Keratinocyte (primary cell): ENCODE results near the gene NOL3.

Experiments used
- EZH2 ChIP-seq: IDR thresholded peaks from one replicate; pipeline ENCODE4 v1.6.1; 2012; ENCODE audit warnings: inconsistent platforms, mild to moderate bottlenecking, low read length, moderate library complexity
- TF ChIP-seq, protein P1 (sequence below), 3 experiments: IDR thresholded peaks in 1 of 3; conservative IDR thresholded peaks in 1 of 3; optimal IDR thresholded peaks in 1 of 3; 2 replicates in 2 of 3; 3 replicates in 1 of 3; pipeline versions ENCODE3 to v1.5.1; 2011; ENCODE audit warnings: low read length in 3 of 3, mild to moderate bottlenecking in 3 of 3, moderate library complexity in 2 of 3, control low read depth in 1 of 3, inconsistent platforms in 1 of 3; ENCODE audit not compliant: insufficient read depth in 2 of 3; ENCODE audit errors: extremely low read depth in 1 of 3

DNA sequence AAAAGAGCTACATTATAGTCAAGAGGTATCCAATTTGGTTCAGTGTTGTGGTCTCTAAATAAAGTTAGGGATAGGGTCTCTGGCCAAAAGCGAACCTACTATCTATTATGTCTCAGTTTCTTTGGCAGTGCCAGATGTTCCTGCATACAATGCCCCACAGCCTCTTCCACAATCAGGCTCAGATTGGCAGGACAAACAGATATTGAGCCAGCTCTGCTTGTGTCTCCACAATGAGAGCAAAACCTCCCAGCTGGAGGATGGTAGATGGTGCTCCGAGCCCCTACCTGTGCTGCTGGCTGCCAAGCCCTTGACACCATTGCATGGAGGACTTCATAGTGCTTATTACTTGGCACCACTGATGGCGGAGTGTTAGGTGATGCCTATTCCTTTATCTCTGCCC is 40.9 kb upstream of the NOL3 start:
- TF ChIP-seq, protein P1, sequence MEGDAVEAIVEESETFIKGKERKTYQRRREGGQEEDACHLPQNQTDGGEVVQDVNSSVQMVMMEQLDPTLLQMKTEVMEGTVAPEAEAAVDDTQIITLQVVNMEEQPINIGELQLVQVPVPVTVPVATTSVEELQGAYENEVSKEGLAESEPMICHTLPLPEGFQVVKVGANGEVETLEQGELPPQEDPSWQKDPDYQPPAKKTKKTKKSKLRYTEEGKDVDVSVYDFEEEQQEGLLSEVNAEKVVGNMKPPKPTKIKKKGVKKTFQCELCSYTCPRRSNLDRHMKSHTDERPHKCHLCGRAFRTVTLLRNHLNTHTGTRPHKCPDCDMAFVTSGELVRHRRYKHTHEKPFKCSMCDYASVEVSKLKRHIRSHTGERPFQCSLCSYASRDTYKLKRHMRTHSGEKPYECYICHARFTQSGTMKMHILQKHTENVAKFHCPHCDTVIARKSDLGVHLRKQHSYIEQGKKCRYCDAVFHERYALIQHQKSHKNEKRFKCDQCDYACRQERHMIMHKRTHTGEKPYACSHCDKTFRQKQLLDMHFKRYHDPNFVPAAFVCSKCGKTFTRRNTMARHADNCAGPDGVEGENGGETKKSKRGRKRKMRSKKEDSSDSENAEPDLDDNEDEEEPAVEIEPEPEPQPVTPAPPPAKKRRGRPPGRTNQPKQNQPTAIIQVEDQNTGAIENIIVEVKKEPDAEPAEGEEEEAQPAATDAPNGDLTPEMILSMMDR (optimal IDR thresholded peaks at IDR 0.05 in 1 of 3, IDR thresholded peaks at IDR 0.05 in 1 of 3, conservative IDR thresholded peaks at IDR 0.05 in 1 of 3; ENCODE audit: extremely low read depth in 1 of 3, insufficient read depth in 2 of 3, low read length in 3 of 3), result no peak
- no peak for TF ChIP-seq EZH2
